ENCODE data around the gene PRPF39. TPM values are rescaled to one million over a fixed set of nuclear protein-coding genes. Genes with fewer than 3 reads are reported as not detected.

PRPF39 gene
- total and polyA plus RNA-seq, 2 experiments from 2014 or later: 18.6 to 19.8 TPM

DNA sequence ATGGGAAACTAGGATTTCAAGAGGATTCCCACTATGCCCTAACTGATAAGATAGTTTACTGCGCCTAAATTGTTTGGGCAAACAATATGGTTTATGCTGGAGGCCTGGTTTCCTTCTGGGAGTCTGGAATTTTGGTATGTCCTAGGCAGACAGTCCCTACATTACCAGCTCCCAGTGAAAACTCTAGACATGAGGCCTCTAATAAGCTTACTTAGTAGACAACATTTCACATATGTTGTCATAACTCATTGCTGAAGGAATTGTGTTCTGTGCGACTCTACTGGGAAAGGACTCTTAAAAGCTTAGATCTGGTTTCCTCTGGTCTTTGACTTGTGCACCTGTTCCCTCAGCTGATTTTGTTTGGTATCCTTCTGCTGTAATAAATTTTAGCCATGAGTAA, 18.0 kb upstream of the PRPF39 start:
- in situ Hi-C loops (cut with MboI): no loop called here

DNA sequence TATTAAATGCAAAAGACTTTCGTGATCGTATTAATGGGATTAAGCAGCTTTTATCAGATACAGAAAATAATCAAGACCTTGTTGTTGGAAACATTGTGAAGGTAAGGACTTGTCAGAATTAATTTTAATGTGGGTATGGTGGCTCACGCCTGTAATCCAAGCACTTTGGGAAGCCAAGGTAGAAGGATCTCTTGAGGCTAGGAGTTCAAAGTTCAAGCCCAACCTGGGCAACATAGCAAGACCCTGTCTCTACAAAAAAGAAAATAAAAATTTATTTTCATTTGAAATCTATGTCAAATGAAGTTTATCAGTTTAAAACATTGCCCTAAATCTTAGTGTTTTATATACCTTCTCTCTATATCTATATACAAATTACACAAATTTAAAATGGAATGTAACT, 17.2 kb upstream of the PRPF39 start:
- Histone ChIP-seq H3K4me3 (no peak overlapping the region), H4K20me1 (ENCODE audit: insufficient read depth) (no peaks in the 10 kb centered on the region), H3K9me2 (ENCODE audit: insufficient read depth) (no peaks in the 10 kb centered on the region), H3K4me2 (ENCODE audit: unreplicated experiment) (no peak overlapping the region), H3K4me1 (ENCODE audit: insufficient read depth) (no peaks in the 10 kb centered on the region), H3K9me3 (ENCODE audit: low read depth) (no peaks in the 10 kb centered on the region), H3K9ac (no peak overlapping the region), H3K79me2 (ENCODE audit: insufficient read depth) (peaks cover 18% of the 10 kb centered on the region; the same call in 1 of the 2 replicates), H3K36me3 (ENCODE audit: low read depth) (peaks cover 4% of the 10 kb centered on the region; the same call in 1 of the 2 replicates), H3K27ac (no peak overlapping the region), H3K27me3 (replicated peaks; ENCODE audit: insufficient read depth) (no peaks in the 10 kb centered on the region), H3F3A (ENCODE audit: insufficient read depth) (no peaks in the 10 kb centered on the region), H2AFZ (no peak overlapping the region)
- in situ Hi-C loops (cut with MboI): no loop called here
- no peak for TF ChIP-seq EZH2phosphoT487 (IDR thresholded peaks at IDR 0.05; ENCODE audit: insufficient read depth, low read depth)
- no peak for TF ChIP-seq EZH2 (IDR thresholded peaks at IDR 0.05; ENCODE audit: insufficient read depth, poor library complexity, severe bottlenecking)
- DNase-seq: no peak
- WGBS, 2 experiments (ENCODE audit: low coverage in 1 of 2, low lambda C conversion rate in 2 of 2, missing lambda C conversion rate in 2 of 2): 95 to 97% methylated on average over 3 of the region's 3 CpGs

More for the DNA sequence above, 18.0 kb upstream of the PRPF39 start:
- Histone ChIP-seq H3K9me3 (ENCODE audit: low read depth) (no peaks in the 10 kb centered on the region), H3F3A (ENCODE audit: insufficient read depth) (no peaks in the 10 kb centered on the region), H3K27me3 (replicated peaks; ENCODE audit: insufficient read depth) (no peaks in the 10 kb centered on the region), H3K79me2 (ENCODE audit: insufficient read depth) (peaks cover 18% of the 10 kb centered on the region; the same call in 1 of the 2 replicates), H3K27ac (no peak overlapping the region), H3K4me3 (no peak overlapping the region), H3K36me3 (ENCODE audit: low read depth) (peaks cover 4% of the 10 kb centered on the region; the same call in 1 of the 2 replicates), H3K4me2 (ENCODE audit: unreplicated experiment) (no peak overlapping the region), H3K4me1 (ENCODE audit: insufficient read depth) (no peaks in the 10 kb centered on the region), H3K9me2 (ENCODE audit: insufficient read depth) (no peaks in the 10 kb centered on the region), H2AFZ (no peak overlapping the region), H4K20me1 (ENCODE audit: insufficient read depth) (no peaks in the 10 kb centered on the region), H3K9ac (no peak overlapping the region)
- no peak for DNase-seq
- 100% methylated on average over 2 of the region's 2 CpGs for WGBS, 2 experiments (ENCODE audit: low coverage in 1 of 2, low lambda C conversion rate in 2 of 2, missing lambda C conversion rate in 2 of 2)
- TF ChIP-seq EZH2phosphoT487 (IDR thresholded peaks at IDR 0.05; ENCODE audit: insufficient read depth, low read depth): no peak
- TF ChIP-seq EZH2 (IDR thresholded peaks at IDR 0.05; ENCODE audit: insufficient read depth, poor library complexity, severe bottlenecking): no peak

DNA sequence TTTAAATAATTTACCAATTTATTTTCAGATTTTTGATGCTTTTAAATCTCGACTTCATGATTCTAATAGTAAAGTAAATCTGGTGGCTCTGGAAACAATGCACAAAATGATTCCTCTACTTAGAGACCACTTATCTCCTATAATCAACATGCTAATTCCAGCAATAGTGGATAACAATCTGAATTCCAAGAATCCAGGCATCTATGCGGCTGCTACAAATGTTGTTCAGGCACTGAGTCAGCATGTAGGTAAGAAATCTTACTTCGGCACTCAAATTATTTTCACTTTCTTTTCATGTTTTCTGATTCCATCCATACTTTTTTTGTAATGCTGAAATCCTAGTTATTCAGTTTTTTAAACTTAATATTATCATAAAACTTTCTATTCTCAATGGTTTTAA, 15.5 kb upstream of the PRPF39 start:
- Histone ChIP-seq H3K4me3 (no peak overlapping the region), H2AFZ (no peak overlapping the region), H3K9ac (no peak overlapping the region), H3K9me3 (ENCODE audit: low read depth) (no peaks in the 10 kb centered on the region), H3K27me3 (replicated peaks; ENCODE audit: insufficient read depth) (no peaks in the 10 kb centered on the region), H3F3A (ENCODE audit: insufficient read depth) (no peaks in the 10 kb centered on the region), H3K9me2 (ENCODE audit: insufficient read depth) (no peaks in the 10 kb centered on the region), H3K27ac (no peak overlapping the region), H3K4me1 (ENCODE audit: insufficient read depth) (no peaks in the 10 kb centered on the region), H3K36me3 (ENCODE audit: low read depth) (peaks cover 4% of the 10 kb centered on the region; the same call in 1 of the 2 replicates), H3K4me2 (ENCODE audit: unreplicated experiment) (no peak overlapping the region), H3K79me2 (ENCODE audit: insufficient read depth) (peaks cover 13% of the 10 kb centered on the region; the same call in 1 of the 2 replicates), H4K20me1 (ENCODE audit: insufficient read depth) (no peaks in the 10 kb centered on the region)
- in situ Hi-C loops (cut with MboI): no loop called here
- DNase-seq: no peak
- TF ChIP-seq EZH2 (IDR thresholded peaks at IDR 0.05; ENCODE audit: insufficient read depth, poor library complexity, severe bottlenecking): no peak
- TF ChIP-seq EZH2phosphoT487 (IDR thresholded peaks at IDR 0.05; ENCODE audit: insufficient read depth, low read depth): no peak
- WGBS, 2 experiments (ENCODE audit: low coverage in 1 of 2, low lambda C conversion rate in 2 of 2, missing lambda C conversion rate in 2 of 2): 97 to 98% methylated on average over 3 of the region's 3 CpGs

- no peaks in the 10 kb centered on the region for H4K20me1 ChIP-seq (ENCODE audit: insufficient read depth)
- WGBS, 2 experiments (ENCODE audit: low coverage in 1 of 2, low lambda C conversion rate in 2 of 2, missing lambda C conversion rate in 2 of 2): 97 to 100% methylated on average over 1 of the region's 1 CpG
- TF ChIP-seq EZH2 (IDR thresholded peaks at IDR 0.05; ENCODE audit: insufficient read depth, poor library complexity, severe bottlenecking): no peak
- TF ChIP-seq EZH2phosphoT487 (IDR thresholded peaks at IDR 0.05; ENCODE audit: insufficient read depth, low read depth): no peak
- H3K4me2 ChIP-seq (ENCODE audit: unreplicated experiment): no peak overlapping the region
- H3K9me2 ChIP-seq (ENCODE audit: insufficient read depth): no peaks in the 10 kb centered on the region
- H2AFZ ChIP-seq: no peak overlapping the region
- peak; percentile 12 for DNase-seq
- H3K27ac ChIP-seq: no peak overlapping the region
- no peaks in the 10 kb centered on the region for H3F3A ChIP-seq (ENCODE audit: insufficient read depth)
- no peaks in the 10 kb centered on the region for H3K27me3 ChIP-seq (replicated peaks; ENCODE audit: insufficient read depth)
- H3K79me2 ChIP-seq (ENCODE audit: insufficient read depth): 0 out of 2 replicates have a peak, but pooled peaks cover 3% of the 10 kb centered on the region
- no peaks in the 10 kb centered on the region for H3K9me3 ChIP-seq (ENCODE audit: low read depth)
- no peak overlapping the region for H3K9ac ChIP-seq
- H3K4me3 ChIP-seq: no peak overlapping the region
- peaks cover 4% of the 10 kb centered on the region; the same call in 1 of the 2 replicates for H3K36me3 ChIP-seq (ENCODE audit: low read depth)
- in situ Hi-C loops (cut with MboI): no loop called here
- no peaks in the 10 kb centered on the region for H3K4me1 ChIP-seq (ENCODE audit: insufficient read depth)
Observed at GRCh38 chr14:45070215-45070614, 13.7 kb upstream of the PRPF39 start.
